GM12878 (cell line): ENCODE results near the gene PAOX. TPM values are rescaled to one million over a fixed set of nuclear protein-coding genes. Genes with fewer than 3 reads are reported as not detected.

ENCODE experiments used
- ATAC-seq: fragments of 200-7000 bp; cut with Tn5 transposase; 3 replicates; pipeline ENCODE4 v1.9.1; 2020; ENCODE audit warnings: mild to moderate bottlenecking, moderate library complexity
- BruUV-seq: library from RNA; stranded (reverse); fragments of 400-500 nt; replicated peaks from 2 replicates; lab custom pipeline; 2021; lab: Mats Ljungman, UMichigan
- CTCF ChIA-PET: fragments of 300-600 bp; sonication (Branson Sonifier 250); formaldehyde crosslinking; extraction: SDS; loops from one replicate; lab custom pipeline; 2021; ENCODE audit warnings: inconsistent platforms; lab: Yijun Ruan, JAX
- POLR2A ChIA-PET: fragments of 350-600 bp; formaldehyde crosslinking; extraction: SDS; loops from one replicate; lab custom pipeline; 2021; ENCODE audit warnings: inconsistent platforms; lab: Charles Lee
- RAD21 ChIA-PET: fragments of 300-600 bp; sonication (Branson Sonifier 250); formaldehyde crosslinking; loops from one replicate; lab custom pipeline; 2023; ENCODE audit warnings: antibody characterized with exemption; ENCODE audit not compliant: unreplicated experiment; lab: Charles Lee
- SMC1A ChIA-PET: fragments of 300-600 bp; sonication (Branson Sonifier 250); formaldehyde crosslinking; loops from one replicate; lab custom pipeline; 2023; ENCODE audit not compliant: unreplicated experiment, uncharacterized antibody; lab: Charles Lee
- DNase-seq: peaks from one replicate; pipeline ENCODE4 v3.0.0-alpha.2; 2011; ENCODE audit warnings: low read depth, low spot score
- FAIRE-seq: peaks from 3 replicates; lab custom pipeline; 2011; peaks lifted over from hg19 to GRCh38; lab: Jason Lieb, UNC
- H2AFZ ChIP-seq: 2 replicates; pipeline ENCODE4 v1.6.0; 2011; ENCODE audit warnings: low read depth, low read length, control low read depth; ENCODE audit not compliant: control insufficient read depth
- H3K27ac ChIP-seq: 2 replicates; pipeline ENCODE4 v1.5.1; 2011; ENCODE audit warnings: control low read depth; ENCODE audit not compliant: control insufficient read depth, insufficient read depth
- H3K27me3 ChIP-seq, 2 experiments: replicated peaks in 1 of 2; 2 replicates each; pipeline versions ENCODE4 v1.6.0 to v1.6.1; 2011; ENCODE audit warnings: low read length in 1 of 2; ENCODE audit not compliant: control insufficient read depth in 2 of 2, insufficient read depth in 2 of 2
- H3K36me3 ChIP-seq, 2 experiments: 2 replicates each; pipeline ENCODE4 v1.5.1; 2011; ENCODE audit warnings: low read length in 1 of 2; ENCODE audit not compliant: control insufficient read depth in 2 of 2, insufficient read depth in 2 of 2
- H3K4me1 ChIP-seq: 2 replicates; pipeline ENCODE4 v1.6.1; 2011; ENCODE audit warnings: mild to moderate bottlenecking, low read length, moderate library complexity, mixed read lengths; ENCODE audit not compliant: control insufficient read depth, insufficient read depth
- H3K4me2 ChIP-seq: 2 replicates; pipeline ENCODE4 v1.6.0; 2011; ENCODE audit warnings: control low read depth; ENCODE audit not compliant: control insufficient read depth, insufficient read depth
- H3K4me3 ChIP-seq: fragments of 200-600 bp; sonication (generic); 2 replicates; pipeline ENCODE4 v1.5.1; 2016
- H3K79me2 ChIP-seq: 2 replicates; pipeline ENCODE4 v1.6.0; 2011; ENCODE audit warnings: low read length; ENCODE audit not compliant: control insufficient read depth, insufficient read depth
- H3K9ac ChIP-seq: 2 replicates; pipeline ENCODE4 v1.8.0; 2011; ENCODE audit warnings: low read length, control low read depth, mixed read lengths; ENCODE audit not compliant: control insufficient read depth, insufficient read depth
- H3K9me3 ChIP-seq: replicated peaks from 3 replicates; pipeline ENCODE4 v1.5.1; 2011; ENCODE audit warnings: mild to moderate bottlenecking, low read length; ENCODE audit not compliant: control insufficient read depth, insufficient read depth
- H4K20me1 ChIP-seq: 2 replicates; pipeline ENCODE4 v1.6.0; 2011; ENCODE audit not compliant: control insufficient read depth, insufficient read depth
- BCL11A ChIP-seq: IDR thresholded peaks from 2 replicates; pipeline ENCODE4 v1.6.1; 2011; ENCODE audit warnings: low read depth, low read length
- CHD1 ChIP-seq: IDR thresholded peaks from 2 replicates; pipeline ENCODE4 v1.6.1; 2012; ENCODE audit warnings: low read depth, low read length, improper control_type of control experiment
- GABPA ChIP-seq: IDR thresholded peaks from 2 replicates; pipeline ENCODE4 v1.6.1; 2014; ENCODE audit warnings: antibody characterized with exemption, low read depth, mild to moderate bottlenecking, inconsistent platforms
- GATAD2B ChIP-seq: fragments of 450-650 bp; conservative IDR thresholded peaks from 2 replicates; pipeline ENCODE4 v1.6.1; 2017; ENCODE audit warnings: low read depth, mild to moderate bottlenecking, moderate library complexity
- HCFC1 ChIP-seq: fragments of 150-350 bp; IDR thresholded peaks from 2 replicates; pipeline ENCODE4 v1.6.1; 2014; ENCODE audit warnings: low read length
- MEF2A ChIP-seq: IDR thresholded peaks from 2 replicates; pipeline ENCODE4 v1.6.1; 2011; ENCODE audit warnings: low read depth, mild to moderate bottlenecking, low read length, moderate library complexity; ENCODE audit not compliant: insufficient read depth
- NR2C2 ChIP-seq: IDR thresholded peaks from 2 replicates; pipeline ENCODE4 v1.6.1; 2011; ENCODE audit warnings: borderline replicate concordance, low read depth; ENCODE audit not compliant: control insufficient read depth, insufficient read length
- NR2F1 ChIP-seq: fragments of 450-650 bp; conservative IDR thresholded peaks from 2 replicates; pipeline ENCODE4 v1.6.1; 2017; ENCODE audit warnings: mild to moderate bottlenecking
- POLR2AphosphoS2 ChIP-seq: IDR thresholded peaks from 2 replicates; pipeline ENCODE4 v1.6.1; 2011; ENCODE audit warnings: low read depth, mild to moderate bottlenecking, low read length, improper control_type of control experiment, moderate library complexity
- SREBF1 ChIP-seq: IDR thresholded peaks from 2 replicates; pipeline ENCODE4 v1.6.1; 2012; ENCODE audit warnings: mild to moderate bottlenecking, low read length
- TARDBP ChIP-seq: IDR thresholded peaks from 2 replicates; pipeline ENCODE4 v1.6.1; 2016; ENCODE audit warnings: borderline replicate concordance
- WGBS: methylation state at CpG from one replicate; pipeline ENCODE4 v1.1.6; 2016; ENCODE audit warnings: low lambda C conversion rate; ENCODE audit not compliant: insufficient replicate concordance, insufficient coverage; ENCODE audit errors: missing lambda C conversion rate; 5-methylcytosine and 5-hydroxymethylcytosine counted together
- in situ Hi-C: fragments of 300-500 bp; cut with MboI; formaldehyde crosslinking; loops from 9 replicates; pipeline ENCODE4 v1.14.3; 2018; ENCODE audit warnings: mixed read lengths
- intact Hi-C: fragments of 100-400 bp; cut with micrococcal nuclease; formaldehyde crosslinking; loops from one replicate; pipeline ENCODE4 v1.14.2; 2022; ENCODE audit not compliant: unreplicated experiment
- polyA plus RNA-seq, 11 experiments: library from polyadenylated mRNA; depleted of rRNA in 4 of 11; unstranded in 6 of 11; stranded (reverse) in 5 of 11; fragments of >200 nt; fragmentation: Nextera tagmentation in 4 of 11; fragmentation: Illumina TruSeq in 1 of 11; extraction: Ambion mirVana in 4 of 11; extraction: Trizol in 1 of 11; gene quantifications; 1 replicate in 1 of 11; 2 replicates in 10 of 11; pipeline versions ENCODE4 v1.2.1 to v1.2.3, GENCODE V29; 2011 to 2016; ENCODE audit warnings: inconsistent platforms in 2 of 11, missing spikeins in 2 of 11, low read depth in 1 of 11
- total RNA-seq, 4 experiments: library from RNA; depleted of rRNA in 3 of 4; stranded (reverse); fragments of >200 nt in 3 of 4; fragmentation: Illumina TruSeq in 1 of 4; extraction: Trizol in 1 of 4; gene quantifications; 2 replicates each; pipeline versions ENCODE4 v1.2.1 to v1.2.3, GENCODE V29; 2013 to 2021
- TF ChIP-seq, protein P1 (sequence below): IDR thresholded peaks from 2 replicates; pipeline ENCODE4 v1.6.1; 2011; ENCODE audit warnings: low read depth, low read length, improper control_type of control experiment, borderline replicate concordance
- TF ChIP-seq, protein P2 (sequence below): IDR thresholded peaks from 2 replicates; pipeline ENCODE4 v1.6.1; 2011; ENCODE audit warnings: mild to moderate bottlenecking, low read depth, low read length, moderate library complexity; ENCODE audit not compliant: insufficient replicate concordance
- TF ChIP-seq, protein P3 (sequence below): fragments of 450-650 bp; conservative IDR thresholded peaks from 2 replicates; pipeline ENCODE4 v1.6.1; 2017; ENCODE audit warnings: mild to moderate bottlenecking, moderate library complexity
- TF ChIP-seq, protein P4 (sequence below): IDR thresholded peaks from 2 replicates; pipeline ENCODE4 v1.6.1; 2012; ENCODE audit warnings: low read length, inconsistent platforms

The PAOX gene
- total and polyA plus RNA-seq, 10 of the 15 experiments (the other 5 are each of a cell fraction or from before 2014, with no cell fraction given): 1.2 to 22.2 (median 10.5) TPM

DNA sequence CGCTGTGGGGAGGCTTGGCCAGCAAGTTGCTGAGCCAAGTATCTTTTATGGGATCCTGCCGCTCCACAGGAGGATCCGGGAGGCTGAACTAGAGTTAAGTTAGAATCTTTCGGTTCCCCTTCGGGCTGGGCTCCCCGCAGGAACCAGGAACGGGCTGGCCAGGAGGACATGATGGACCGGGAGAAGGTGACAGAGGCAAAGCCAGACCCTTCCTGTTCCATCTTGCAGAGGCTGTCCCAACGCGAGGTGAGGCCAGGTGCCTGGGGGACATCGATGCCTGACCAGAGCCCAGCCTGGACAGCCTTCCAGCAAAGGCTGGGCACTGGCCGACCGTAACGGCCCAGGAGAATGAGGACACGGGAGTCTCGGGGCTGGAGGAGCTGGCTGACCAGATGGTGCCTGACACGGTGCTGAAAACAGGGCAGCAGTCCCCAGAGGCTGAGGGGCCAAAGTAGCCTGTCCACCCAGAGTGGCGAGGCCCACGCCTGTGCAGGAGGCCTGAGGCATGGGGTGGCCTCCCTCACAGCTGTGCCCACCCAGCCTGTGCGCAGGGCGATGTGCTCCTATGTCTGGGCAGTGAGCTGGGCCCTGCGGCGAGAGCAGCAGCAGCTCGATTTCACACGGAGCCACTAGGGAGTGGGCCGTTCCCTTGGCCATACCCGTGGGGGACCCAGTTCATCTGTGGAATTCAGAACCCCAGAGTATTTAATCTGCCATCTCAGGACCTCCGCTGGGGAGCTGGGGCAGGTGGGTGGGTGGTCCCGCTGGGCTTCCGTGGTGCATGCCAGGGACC is 1.8 kb upstream of the PAOX start (continued):
- TF ChIP-seq, protein P1, sequence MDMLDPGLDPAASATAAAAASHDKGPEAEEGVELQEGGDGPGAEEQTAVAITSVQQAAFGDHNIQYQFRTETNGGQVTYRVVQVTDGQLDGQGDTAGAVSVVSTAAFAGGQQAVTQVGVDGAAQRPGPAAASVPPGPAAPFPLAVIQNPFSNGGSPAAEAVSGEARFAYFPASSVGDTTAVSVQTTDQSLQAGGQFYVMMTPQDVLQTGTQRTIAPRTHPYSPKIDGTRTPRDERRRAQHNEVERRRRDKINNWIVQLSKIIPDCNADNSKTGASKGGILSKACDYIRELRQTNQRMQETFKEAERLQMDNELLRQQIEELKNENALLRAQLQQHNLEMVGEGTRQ: no peak
- TF ChIP-seq GATAD2B: no peak
- no peak for TF ChIP-seq NR2F1

DNA sequence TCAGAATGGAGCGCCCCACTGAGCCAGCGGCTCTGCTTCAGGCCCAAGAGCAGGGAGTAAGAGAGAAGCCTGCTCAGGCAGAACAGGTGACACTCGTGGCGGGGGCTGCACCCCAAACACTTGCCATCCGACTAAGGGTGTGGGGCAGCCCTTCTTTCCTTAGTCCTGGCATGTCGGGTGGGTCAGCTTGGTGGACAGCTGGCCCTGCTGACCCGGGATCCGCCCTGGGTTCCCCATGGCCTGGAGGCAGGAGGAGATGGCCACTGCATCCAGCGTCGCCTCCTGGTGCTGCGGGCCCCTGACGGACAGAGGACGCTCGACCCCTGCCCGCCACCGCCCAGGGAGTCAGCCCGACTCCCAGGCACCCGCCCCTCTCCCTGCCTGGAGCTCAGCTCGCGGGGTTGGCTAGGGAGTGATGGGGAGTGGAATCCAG is 1.2 kb upstream of the PAOX start:
- Histone ChIP-seq H3K4me3 (peak overlapping the region; percentile 69), H2AFZ (peak overlapping the region; percentile 90)

More for the DNA sequence above, 1.2 kb upstream of the PAOX start:
- RAD21 ChIA-PET: interaction anchor here (1.1 to 3.8 kb wide), 2 partner anchors 12 to 16 kb away, joined by 6 to 13 read pairs; no protein-coding TSS in a partner anchor
- peaks cover 13% of the 10 kb centered on the region for H3K4me1 ChIP-seq
- H3K9me3 ChIP-seq: no peaks in the 10 kb centered on the region
- H3K9ac ChIP-seq: peak overlapping the region; percentile 63
- no TSS peak for BruUV-seq
- peak overlapping the region; percentile 98 for H3K4me2 ChIP-seq
- H4K20me1 ChIP-seq: no peaks in the 10 kb centered on the region
- H3K79me2 ChIP-seq: peaks cover 3% of the 10 kb centered on the region
- H3K36me3 ChIP-seq: no peaks in the 10 kb centered on the region
- no peaks in the 10 kb centered on the region for H3K27me3 ChIP-seq
- H3K27ac ChIP-seq: no peak overlapping the region
- ATAC-seq (no peak), DNase-seq (no peak), FAIRE-seq (no peak)
- POLR2A ChIA-PET: interaction anchor here (1.3 to 3.1 kb wide), 4 partner anchors 11 to 100 kb away, joined by 3 to 31 read pairs (median 4); no protein-coding TSS in a partner anchor
- intact Hi-C loops (loop anchor here (1.0 kb wide), 1 partner anchor 11 kb away; no protein-coding TSS in a partner anchor), in situ Hi-C loops (no loop called here)
- SMC1A ChIA-PET: interaction anchor here (1.3 to 2.3 kb wide), 3 partner anchors 10 to 16 kb away, joined by 3 to 11 read pairs (median 5); no protein-coding TSS in a partner anchor
- CTCF ChIA-PET: interaction anchor here (1.1 to 1.5 kb wide), 2 partner anchors 11 to 24 kb away, joined by 3 to 4 read pairs; no protein-coding TSS in a partner anchor
- WGBS: 57% methylated on average over 15 of the region's 20 CpGs
- TF ChIP-seq BCL11A: no peak
- no peak for TF ChIP-seq NR2F1
- TF ChIP-seq, protein P2, sequence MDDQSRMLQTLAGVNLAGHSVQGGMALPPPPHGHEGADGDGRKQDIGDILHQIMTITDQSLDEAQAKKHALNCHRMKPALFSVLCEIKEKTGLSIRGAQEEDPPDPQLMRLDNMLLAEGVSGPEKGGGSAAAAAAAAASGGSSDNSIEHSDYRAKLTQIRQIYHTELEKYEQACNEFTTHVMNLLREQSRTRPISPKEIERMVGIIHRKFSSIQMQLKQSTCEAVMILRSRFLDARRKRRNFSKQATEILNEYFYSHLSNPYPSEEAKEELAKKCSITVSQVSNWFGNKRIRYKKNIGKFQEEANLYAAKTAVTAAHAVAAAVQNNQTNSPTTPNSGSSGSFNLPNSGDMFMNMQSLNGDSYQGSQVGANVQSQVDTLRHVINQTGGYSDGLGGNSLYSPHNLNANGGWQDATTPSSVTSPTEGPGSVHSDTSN: no peak
- TF ChIP-seq POLR2AphosphoS2: no peak
- TF ChIP-seq GABPA: no peak
- TF ChIP-seq MEF2A: no peak
- no peak for TF ChIP-seq CHD1
- TF ChIP-seq TARDBP: no peak
- TF ChIP-seq, protein P3, sequence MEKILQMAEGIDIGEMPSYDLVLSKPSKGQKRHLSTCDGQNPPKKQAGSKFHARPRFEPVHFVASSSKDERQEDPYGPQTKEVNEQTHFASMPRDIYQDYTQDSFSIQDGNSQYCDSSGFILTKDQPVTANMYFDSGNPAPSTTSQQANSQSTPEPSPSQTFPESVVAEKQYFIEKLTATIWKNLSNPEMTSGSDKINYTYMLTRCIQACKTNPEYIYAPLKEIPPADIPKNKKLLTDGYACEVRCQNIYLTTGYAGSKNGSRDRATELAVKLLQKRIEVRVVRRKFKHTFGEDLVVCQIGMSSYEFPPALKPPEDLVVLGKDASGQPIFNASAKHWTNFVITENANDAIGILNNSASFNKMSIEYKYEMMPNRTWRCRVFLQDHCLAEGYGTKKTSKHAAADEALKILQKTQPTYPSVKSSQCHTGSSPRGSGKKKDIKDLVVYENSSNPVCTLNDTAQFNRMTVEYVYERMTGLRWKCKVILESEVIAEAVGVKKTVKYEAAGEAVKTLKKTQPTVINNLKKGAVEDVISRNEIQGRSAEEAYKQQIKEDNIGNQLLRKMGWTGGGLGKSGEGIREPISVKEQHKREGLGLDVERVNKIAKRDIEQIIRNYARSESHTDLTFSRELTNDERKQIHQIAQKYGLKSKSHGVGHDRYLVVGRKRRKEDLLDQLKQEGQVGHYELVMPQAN: no peak
- no peak for TF ChIP-seq SREBF1
- TF ChIP-seq, protein P4, sequence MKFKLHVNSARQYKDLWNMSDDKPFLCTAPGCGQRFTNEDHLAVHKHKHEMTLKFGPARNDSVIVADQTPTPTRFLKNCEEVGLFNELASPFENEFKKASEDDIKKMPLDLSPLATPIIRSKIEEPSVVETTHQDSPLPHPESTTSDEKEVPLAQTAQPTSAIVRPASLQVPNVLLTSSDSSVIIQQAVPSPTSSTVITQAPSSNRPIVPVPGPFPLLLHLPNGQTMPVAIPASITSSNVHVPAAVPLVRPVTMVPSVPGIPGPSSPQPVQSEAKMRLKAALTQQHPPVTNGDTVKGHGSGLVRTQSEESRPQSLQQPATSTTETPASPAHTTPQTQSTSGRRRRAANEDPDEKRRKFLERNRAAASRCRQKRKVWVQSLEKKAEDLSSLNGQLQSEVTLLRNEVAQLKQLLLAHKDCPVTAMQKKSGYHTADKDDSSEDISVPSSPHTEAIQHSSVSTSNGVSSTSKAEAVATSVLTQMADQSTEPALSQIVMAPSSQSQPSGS: no peak
- TF ChIP-seq NR2C2: no peak
- TF ChIP-seq HCFC1: no peak
